ENCODE results near the gene DEF6. TPM values are rescaled to one million over a fixed set of nuclear protein-coding genes. Genes with fewer than 3 reads are reported as not detected.

The DEF6 gene
- total and polyA plus RNA-seq, 4 donors, result 1.0 to 6.3 (median 2.5) TPM

DNA sequence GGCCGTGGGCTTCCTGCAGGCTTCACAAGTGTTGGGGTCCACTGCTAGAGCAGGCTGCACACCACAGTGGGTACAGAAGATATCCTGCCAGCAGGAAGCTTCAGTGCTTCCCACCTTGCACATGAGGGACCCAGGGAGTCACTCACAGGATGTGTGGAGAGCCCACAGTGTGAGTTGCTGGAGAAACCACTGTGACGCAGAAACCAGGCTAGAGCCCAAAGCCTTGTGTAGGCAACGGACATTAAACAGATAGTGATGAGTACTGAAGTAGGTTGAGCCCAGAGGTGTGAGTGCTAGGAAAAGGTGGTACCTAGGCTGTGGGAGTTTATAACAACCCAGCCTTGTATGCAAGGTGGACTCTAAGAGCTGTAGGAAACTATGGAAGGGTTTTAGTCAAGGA is 18.9 kb upstream of the DEF6 start (continued):
- no peak for TF ChIP-seq GABPA (IDR thresholded peaks at IDR 0.05 in 1 of 2, conservative IDR thresholded peaks at IDR 0.05 in 1 of 2)
- TF ChIP-seq TAF1 (conservative IDR thresholded peaks at IDR 0.05), result no peak
- no peak for TF ChIP-seq FOXA1 (IDR thresholded peaks at IDR 0.05)

- 71% methylated on average over 4 of the region's 4 CpGs for WGBS
- no peak for TF ChIP-seq HNF4G (IDR thresholded peaks at IDR 0.05)
- no peak for TF ChIP-seq FOXA1 (IDR thresholded peaks at IDR 0.05)
- TF ChIP-seq HNF4A (conservative IDR thresholded peaks at IDR 0.05), result no peak
- TF ChIP-seq NR2F2 (IDR thresholded peaks at IDR 0.05), result no peak
- no peak for TF ChIP-seq MAX (IDR thresholded peaks at IDR 0.05)
- no peak for TF ChIP-seq REST (IDR thresholded peaks at IDR 0.05)
- no peak for TF ChIP-seq JUND (IDR thresholded peaks at IDR 0.05)
- no peak for TF ChIP-seq FOXA2 (IDR thresholded peaks at IDR 0.05)
- no peak for TF ChIP-seq YY1 (IDR thresholded peaks at IDR 0.05)
- TF ChIP-seq RXRA (IDR thresholded peaks at IDR 0.05), result no peak
- TF ChIP-seq SP1 (IDR thresholded peaks at IDR 0.05), result no peak
- no peak for TF ChIP-seq RAD21 (IDR thresholded peaks at IDR 0.05)
- TF ChIP-seq GABPA (IDR thresholded peaks at IDR 0.05 in 1 of 2, conservative IDR thresholded peaks at IDR 0.05 in 1 of 2), result no peak
- TF ChIP-seq, protein P1, sequence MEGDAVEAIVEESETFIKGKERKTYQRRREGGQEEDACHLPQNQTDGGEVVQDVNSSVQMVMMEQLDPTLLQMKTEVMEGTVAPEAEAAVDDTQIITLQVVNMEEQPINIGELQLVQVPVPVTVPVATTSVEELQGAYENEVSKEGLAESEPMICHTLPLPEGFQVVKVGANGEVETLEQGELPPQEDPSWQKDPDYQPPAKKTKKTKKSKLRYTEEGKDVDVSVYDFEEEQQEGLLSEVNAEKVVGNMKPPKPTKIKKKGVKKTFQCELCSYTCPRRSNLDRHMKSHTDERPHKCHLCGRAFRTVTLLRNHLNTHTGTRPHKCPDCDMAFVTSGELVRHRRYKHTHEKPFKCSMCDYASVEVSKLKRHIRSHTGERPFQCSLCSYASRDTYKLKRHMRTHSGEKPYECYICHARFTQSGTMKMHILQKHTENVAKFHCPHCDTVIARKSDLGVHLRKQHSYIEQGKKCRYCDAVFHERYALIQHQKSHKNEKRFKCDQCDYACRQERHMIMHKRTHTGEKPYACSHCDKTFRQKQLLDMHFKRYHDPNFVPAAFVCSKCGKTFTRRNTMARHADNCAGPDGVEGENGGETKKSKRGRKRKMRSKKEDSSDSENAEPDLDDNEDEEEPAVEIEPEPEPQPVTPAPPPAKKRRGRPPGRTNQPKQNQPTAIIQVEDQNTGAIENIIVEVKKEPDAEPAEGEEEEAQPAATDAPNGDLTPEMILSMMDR (IDR thresholded peaks at IDR 0.05; ENCODE audit: low read depth, low read length, missing input control), result no peak
- TF ChIP-seq EGR1 (IDR thresholded peaks at IDR 0.05; ENCODE audit: low read depth in 2 of 2), result no peak
- no peak overlapping the region for H3K4me3 ChIP-seq (ENCODE audit: low read depth in 1 of 3, low read length in 3 of 3)
- H3K9me3 ChIP-seq (ENCODE audit: control insufficient read depth in 4 of 4, low read length in 3 of 4), result no peaks in the 10 kb centered on the region
- no peak overlapping the region for H3K9ac ChIP-seq (ENCODE audit: low read depth in 1 of 2, low read length in 2 of 2)
- no peaks in the 10 kb centered on the region for H3K4me1 ChIP-seq (ENCODE audit: control insufficient read depth in 4 of 4, insufficient read depth in 4 of 4, low read length in 3 of 4)
- H3K27ac ChIP-seq (ENCODE audit: low read depth in 1 of 2, low read length in 2 of 2), result no peak overlapping the region
- peaks cover 2 to 35% (median 18%) of the 10 kb centered on the region in 4 donors for H3K36me3 ChIP-seq (ENCODE audit: control insufficient read depth in 4 of 4, insufficient read depth in 3 of 4, low read depth in 1 of 4, low read length in 3 of 4)
- DNase-seq (ENCODE audit: low spot score), result no peak
- no peaks in the 10 kb centered on the region for H3K27me3 ChIP-seq (ENCODE audit: control insufficient read depth in 4 of 4, insufficient read depth in 4 of 4, low read length in 3 of 4)
Observed at GRCh38 chr6:35280903-35281302, 16.7 kb upstream of the DEF6 start.

DNA sequence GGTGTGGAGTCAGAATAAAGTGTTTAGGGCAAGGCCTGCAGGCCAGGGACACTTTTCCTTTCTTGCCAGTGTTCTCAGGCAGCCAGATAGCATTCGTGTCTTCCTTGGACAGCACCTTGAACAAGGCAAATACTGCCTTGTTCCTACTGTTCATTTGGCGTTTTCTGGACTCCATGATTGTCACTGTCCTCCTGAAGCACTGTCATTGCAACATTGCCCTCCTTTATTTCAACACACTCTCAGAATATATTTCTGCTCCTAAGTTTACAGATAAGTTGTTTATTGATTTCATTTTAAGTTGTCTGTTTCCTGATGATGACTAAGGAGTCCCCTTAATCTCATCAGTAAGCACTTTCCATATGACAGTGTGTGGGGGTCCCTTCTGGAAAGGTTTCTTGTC is 15.1 kb upstream of the DEF6 start:
- 65% methylated on average over 2 of the region's 2 CpGs for WGBS

More for the DNA sequence above, 15.1 kb upstream of the DEF6 start:
- Histone ChIP-seq H3K27me3 (ENCODE audit: control insufficient read depth in 4 of 4, insufficient read depth in 4 of 4, low read length in 3 of 4) (no peaks in the 10 kb centered on the region), H3K4me1 (ENCODE audit: control insufficient read depth in 4 of 4, insufficient read depth in 4 of 4, low read length in 3 of 4) (no peaks in the 10 kb centered on the region), H3K9me3 (ENCODE audit: control insufficient read depth in 4 of 4, low read length in 3 of 4) (no peaks in the 10 kb centered on the region), H3K9ac (ENCODE audit: low read depth in 1 of 2, low read length in 2 of 2) (no peak overlapping the region), H3K27ac (ENCODE audit: low read depth in 1 of 2, low read length in 2 of 2) (no peak overlapping the region), H3K36me3 (ENCODE audit: control insufficient read depth in 4 of 4, insufficient read depth in 3 of 4, low read depth in 1 of 4, low read length in 3 of 4) (peaks cover 6 to 51% (median 29%) of the 10 kb centered on the region in 4 donors), H3K4me3 (ENCODE audit: low read depth in 1 of 3, low read length in 3 of 3) (no peak overlapping the region)
- no peak for DNase-seq (ENCODE audit: low spot score)
- no peak for TF ChIP-seq REST (IDR thresholded peaks at IDR 0.05)
- TF ChIP-seq, protein P1 (IDR thresholded peaks at IDR 0.05; ENCODE audit: low read depth, low read length, missing input control), result no peak
- no peak for TF ChIP-seq NR2F2 (IDR thresholded peaks at IDR 0.05)
- TF ChIP-seq SP1 (IDR thresholded peaks at IDR 0.05), result no peak
- no peak for TF ChIP-seq FOXA1 (IDR thresholded peaks at IDR 0.05)
- no peak for TF ChIP-seq HNF4A (conservative IDR thresholded peaks at IDR 0.05)
- TF ChIP-seq FOXA2 (IDR thresholded peaks at IDR 0.05), result no peak
- no peak for TF ChIP-seq TAF1 (conservative IDR thresholded peaks at IDR 0.05)
- TF ChIP-seq, protein P2, sequence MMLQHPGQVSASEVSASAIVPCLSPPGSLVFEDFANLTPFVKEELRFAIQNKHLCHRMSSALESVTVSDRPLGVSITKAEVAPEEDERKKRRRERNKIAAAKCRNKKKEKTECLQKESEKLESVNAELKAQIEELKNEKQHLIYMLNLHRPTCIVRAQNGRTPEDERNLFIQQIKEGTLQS (IDR thresholded peaks at IDR 0.05), result no peak
- TF ChIP-seq RXRA (IDR thresholded peaks at IDR 0.05), result no peak
- no peak for TF ChIP-seq JUND (IDR thresholded peaks at IDR 0.05)

All from liver (tissue), 9 donors.